Testis (tissue), 3 donors: Measurements from ENCODE around the gene CAVIN3. TPM values are rescaled to one million over a fixed set of nuclear protein-coding genes. Genes with fewer than 3 reads are reported as not detected.

Experiments used
- DNase-seq: peaks from one replicate; pipeline ENCODE4 v3.0.0-alpha.2; 2019
- H3K27ac ChIP-seq, 2 donors: fragments of 200-600 bp; sonication (generic); one replicate each; pipeline ENCODE4 v1.5.1; 2019
- H3K27me3 ChIP-seq: fragments of 200-600 bp; sonication (generic); one replicate; pipeline ENCODE4 v1.5.1; 2019
- H3K36me3 ChIP-seq: fragments of 200-600 bp; sonication (generic); one replicate; pipeline ENCODE4 v1.5.1; 2017; ENCODE audit warnings: low read depth; ENCODE audit errors: missing control alignments
- H3K4me1 ChIP-seq: fragments of 200-600 bp; sonication (generic); one replicate; pipeline ENCODE4 v1.5.1; 2019
- H3K4me3 ChIP-seq, 2 donors: fragments of 200-600 bp; sonication (generic); one replicate each; pipeline ENCODE4 v1.5.1; 2017 to 2019
- H3K9me3 ChIP-seq: fragments of 200-600 bp; sonication (generic); one replicate; pipeline ENCODE4 v1.5.1; 2017
- POLR2A ChIP-seq: fragments of 450-650 bp; IDR thresholded peaks from one replicate; pipeline ENCODE4 v1.6.1; 2017; ENCODE audit warnings: antibody characterized with exemption, mild to moderate bottlenecking, moderate library complexity
- WGBS, 2 donors: methylation state at CpG; one replicate each; pipeline ENCODE4 v1.1.5; 2018; 5-methylcytosine and 5-hydroxymethylcytosine counted together
- intact Hi-C: fragments of 100-400 bp; cut with DNase I; formaldehyde crosslinking; loops from one replicate; pipeline ENCODE4 v1.15.1; 2023; ENCODE audit warnings: low total_unique reads
- polyA plus RNA-seq: library from polyadenylated mRNA; stranded (reverse); fragments of 350-450 nt; fragmentation: Illumina TruSeq; extraction: RNeasy Lipid Tissue Mini Kit (QIAGEN cat#74804); gene quantifications from one replicate; pipeline ENCODE4 v1.2.3, GENCODE V29; 2014; ENCODE audit warnings: low read depth, low replicate concordance; ENCODE audit not compliant: insufficient read depth
- total RNA-seq, 2 donors: library from RNA; depleted of rRNA; stranded (reverse); fragments of >200 nt; gene quantifications; one replicate each; pipeline ENCODE4 v1.2.3, GENCODE V29; 2016
- TF ChIP-seq, protein P1 (sequence below), 3 experiments: fragments of 450-650 bp in 2 of 3; fragments of 200-600 bp in 1 of 3; sonication (generic) in 1 of 3; IDR thresholded peaks; one replicate each; pipeline ENCODE4 v1.5.1; 2016 to 2019; ENCODE audit warnings: antibody characterized with exemption in 3 of 3, mild to moderate bottlenecking in 2 of 3, moderate library complexity in 1 of 3

The CAVIN3 gene
- total and polyA plus RNA-seq, 3 donors from 2014 or later: 103 to 237 (median 177) TPM

DNA sequence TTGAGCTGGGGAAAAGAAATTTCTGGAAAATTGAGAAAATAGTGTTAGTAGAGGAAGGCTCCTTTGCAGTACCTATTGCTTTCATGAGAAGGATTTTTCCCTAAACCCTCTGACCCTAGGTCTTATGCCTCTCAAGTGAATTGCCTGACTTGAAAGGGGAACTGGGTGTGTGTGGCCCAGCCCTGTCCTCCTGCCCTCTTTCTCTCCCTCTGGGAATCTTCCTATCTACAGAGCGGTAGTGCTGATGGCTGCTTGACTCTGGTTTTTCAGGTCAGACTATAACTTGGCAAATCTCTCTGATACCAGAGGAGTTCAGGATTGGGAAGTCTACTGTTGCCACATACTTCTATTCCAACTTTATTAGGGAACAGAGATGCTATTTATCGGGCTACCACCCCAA lies 19.2 kb downstream of the CAVIN3 start:
- Histone ChIP-seq H3K4me3 (no peak overlapping the region), H3K27me3 (no peaks in the 10 kb centered on the region), H3K27ac (no peak overlapping the region), H3K4me1 (no peaks in the 10 kb centered on the region), H3K36me3 (no peaks in the 10 kb centered on the region), H3K9me3 (no peaks in the 10 kb centered on the region)
- WGBS, 2 donors: 85% methylated on average over 2 of the region's 2 CpGs
- DNase-seq: no peak
- TF ChIP-seq POLR2A: no peak
- TF ChIP-seq, protein P1, sequence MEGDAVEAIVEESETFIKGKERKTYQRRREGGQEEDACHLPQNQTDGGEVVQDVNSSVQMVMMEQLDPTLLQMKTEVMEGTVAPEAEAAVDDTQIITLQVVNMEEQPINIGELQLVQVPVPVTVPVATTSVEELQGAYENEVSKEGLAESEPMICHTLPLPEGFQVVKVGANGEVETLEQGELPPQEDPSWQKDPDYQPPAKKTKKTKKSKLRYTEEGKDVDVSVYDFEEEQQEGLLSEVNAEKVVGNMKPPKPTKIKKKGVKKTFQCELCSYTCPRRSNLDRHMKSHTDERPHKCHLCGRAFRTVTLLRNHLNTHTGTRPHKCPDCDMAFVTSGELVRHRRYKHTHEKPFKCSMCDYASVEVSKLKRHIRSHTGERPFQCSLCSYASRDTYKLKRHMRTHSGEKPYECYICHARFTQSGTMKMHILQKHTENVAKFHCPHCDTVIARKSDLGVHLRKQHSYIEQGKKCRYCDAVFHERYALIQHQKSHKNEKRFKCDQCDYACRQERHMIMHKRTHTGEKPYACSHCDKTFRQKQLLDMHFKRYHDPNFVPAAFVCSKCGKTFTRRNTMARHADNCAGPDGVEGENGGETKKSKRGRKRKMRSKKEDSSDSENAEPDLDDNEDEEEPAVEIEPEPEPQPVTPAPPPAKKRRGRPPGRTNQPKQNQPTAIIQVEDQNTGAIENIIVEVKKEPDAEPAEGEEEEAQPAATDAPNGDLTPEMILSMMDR (IDR thresholded peaks at IDR 0.05): no peak
- intact Hi-C loops: no loop called here

DNA sequence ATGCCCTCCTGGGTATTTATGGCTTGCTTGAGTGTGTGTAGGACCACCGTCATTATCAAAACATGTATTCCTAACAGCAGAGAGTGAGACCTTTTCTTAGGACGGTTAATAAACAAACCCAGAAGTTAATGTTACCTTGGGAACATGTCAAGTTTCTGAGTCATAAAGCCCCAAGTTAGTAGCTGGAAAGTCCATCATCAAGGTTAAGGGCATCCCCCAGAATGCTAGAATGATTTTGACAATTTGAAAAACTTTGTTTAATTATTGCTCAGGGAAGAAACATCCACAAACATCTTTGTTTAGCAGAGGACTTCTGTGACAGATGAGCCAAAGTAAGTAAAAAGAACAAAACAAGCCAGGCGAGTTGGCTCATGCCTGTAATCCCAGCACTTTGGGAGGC lies 20.0 kb downstream of the CAVIN3 start:
- H3K9me3 ChIP-seq: no peaks in the 10 kb centered on the region
- no peak for DNase-seq
- TF ChIP-seq POLR2A: no peak
- TF ChIP-seq, protein P1 (IDR thresholded peaks at IDR 0.05): no peak
- no peak overlapping the region for H3K4me3 ChIP-seq
- WGBS, 2 donors: 85 to 86% methylated on average over 3 of the region's 3 CpGs
- no peak overlapping the region for H3K27ac ChIP-seq
- H3K4me1 ChIP-seq: no peaks in the 10 kb centered on the region
- H3K36me3 ChIP-seq: no peaks in the 10 kb centered on the region
- intact Hi-C loops: no loop called here
- no peaks in the 10 kb centered on the region for H3K27me3 ChIP-seq

- DNase-seq: peak; percentile 83
Measured at GRCh38 chr11:6298605-6299004, 21.7 kb downstream of the CAVIN3 start.

GRCh38 chr11:6297831-6298230 lies 22.5 kb downstream of the CAVIN3 start:
- Histone ChIP-seq H3K9me3 (no peaks in the 10 kb centered on the region), H3K36me3 (no peaks in the 10 kb centered on the region), H3K27me3 (no peaks in the 10 kb centered on the region), H3K4me1 (no peaks in the 10 kb centered on the region), H3K27ac (no peak overlapping the region), H3K4me3 (no peak overlapping the region)
- TF ChIP-seq, protein P1 (IDR thresholded peaks at IDR 0.05): peak in 1 of 3 experiments; percentile 12
- no peak for TF ChIP-seq POLR2A
- WGBS, 2 donors: 85 to 92% methylated on average over 1 of the region's 1 CpG
- DNase-seq: no peak
- intact Hi-C loops: no loop called here

More at GRCh38 chr11:6298605-6299004, 21.7 kb downstream of the CAVIN3 start:
- TF ChIP-seq, protein P1 (IDR thresholded peaks at IDR 0.05): peak; percentile 54 to 61 (median 54)
- no peak for TF ChIP-seq POLR2A
- Histone ChIP-seq H3K27me3 (no peaks in the 10 kb centered on the region), H3K36me3 (no peaks in the 10 kb centered on the region), H3K9me3 (no peaks in the 10 kb centered on the region), H3K27ac (no peak overlapping the region), H3K4me3 (no peak overlapping the region), H3K4me1 (no peaks in the 10 kb centered on the region)
- WGBS, 2 donors: 54 to 57% methylated on average over 4 of the region's 4 CpGs
- intact Hi-C loops: no loop called here

DNA sequence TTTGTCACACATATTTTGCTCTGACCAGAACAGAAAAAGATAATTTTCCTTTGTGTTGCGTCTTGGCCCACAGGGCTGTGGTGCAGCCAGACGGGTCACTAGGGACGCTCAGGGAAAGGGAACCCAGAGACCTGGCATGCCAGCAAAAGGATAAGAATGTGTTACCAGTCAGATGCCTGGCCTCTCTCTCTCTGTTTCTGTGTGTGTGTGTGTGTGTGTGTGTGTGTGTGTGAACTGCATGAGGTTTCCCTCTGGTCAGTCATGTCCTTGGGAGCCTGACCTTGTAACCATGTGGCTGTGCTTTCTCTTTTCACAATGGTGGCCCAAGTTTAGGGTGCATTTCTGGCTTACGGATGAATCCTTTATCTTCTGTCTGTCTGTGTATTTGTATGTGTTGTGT lies 35.3 kb downstream of the CAVIN3 start:
- TF ChIP-seq, protein P1 (IDR thresholded peaks at IDR 0.05): no peak
- TF ChIP-seq POLR2A: no peak
- 71 to 75% methylated on average over 4 of the region's 4 CpGs for WGBS, 2 donors
- H3K4me3 ChIP-seq: no peak overlapping the region
- H3K27me3 ChIP-seq: no peaks in the 10 kb centered on the region
- intact Hi-C loops: no loop called here
- no peaks in the 10 kb centered on the region for H3K4me1 ChIP-seq
- H3K36me3 ChIP-seq: no peaks in the 10 kb centered on the region
- no peak for DNase-seq
- no peak overlapping the region for H3K27ac ChIP-seq
- H3K9me3 ChIP-seq: no peaks in the 10 kb centered on the region
